GM19452 (cell line): ENCODE measurements around the gene PARP12.
A peak's percentile ranks its signal among the peaks of the same experiment; 100 is the strongest.

ENCODE experiments used
- ATAC-seq: cut with Tn5 transposase; IDR thresholded peaks from one replicate; pipeline ENCODE4 v1.9.1; 2021; ENCODE audit not compliant: unreplicated experiment

Gene PARP12

DNA sequence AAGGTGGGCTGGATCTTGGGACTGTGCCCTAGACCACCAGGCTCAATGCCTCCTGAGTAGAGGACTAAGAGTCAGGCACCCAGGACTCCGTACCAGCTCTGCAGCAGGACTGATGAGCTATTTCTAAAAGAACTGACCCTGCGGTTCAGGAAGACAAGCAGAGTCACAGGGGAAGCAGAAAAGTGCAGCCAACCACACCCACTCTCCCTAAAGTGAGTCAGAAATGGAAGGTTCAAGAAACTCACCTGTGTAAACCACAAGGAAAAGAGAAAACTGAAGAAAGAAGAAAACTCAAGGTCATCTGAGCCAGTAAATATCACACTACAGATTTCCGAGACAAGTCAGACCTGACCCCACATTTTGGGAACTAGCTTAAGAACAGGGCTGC lies 2.5 kb downstream of the PARP12 start:
- no peak for ATAC-seq

DNA sequence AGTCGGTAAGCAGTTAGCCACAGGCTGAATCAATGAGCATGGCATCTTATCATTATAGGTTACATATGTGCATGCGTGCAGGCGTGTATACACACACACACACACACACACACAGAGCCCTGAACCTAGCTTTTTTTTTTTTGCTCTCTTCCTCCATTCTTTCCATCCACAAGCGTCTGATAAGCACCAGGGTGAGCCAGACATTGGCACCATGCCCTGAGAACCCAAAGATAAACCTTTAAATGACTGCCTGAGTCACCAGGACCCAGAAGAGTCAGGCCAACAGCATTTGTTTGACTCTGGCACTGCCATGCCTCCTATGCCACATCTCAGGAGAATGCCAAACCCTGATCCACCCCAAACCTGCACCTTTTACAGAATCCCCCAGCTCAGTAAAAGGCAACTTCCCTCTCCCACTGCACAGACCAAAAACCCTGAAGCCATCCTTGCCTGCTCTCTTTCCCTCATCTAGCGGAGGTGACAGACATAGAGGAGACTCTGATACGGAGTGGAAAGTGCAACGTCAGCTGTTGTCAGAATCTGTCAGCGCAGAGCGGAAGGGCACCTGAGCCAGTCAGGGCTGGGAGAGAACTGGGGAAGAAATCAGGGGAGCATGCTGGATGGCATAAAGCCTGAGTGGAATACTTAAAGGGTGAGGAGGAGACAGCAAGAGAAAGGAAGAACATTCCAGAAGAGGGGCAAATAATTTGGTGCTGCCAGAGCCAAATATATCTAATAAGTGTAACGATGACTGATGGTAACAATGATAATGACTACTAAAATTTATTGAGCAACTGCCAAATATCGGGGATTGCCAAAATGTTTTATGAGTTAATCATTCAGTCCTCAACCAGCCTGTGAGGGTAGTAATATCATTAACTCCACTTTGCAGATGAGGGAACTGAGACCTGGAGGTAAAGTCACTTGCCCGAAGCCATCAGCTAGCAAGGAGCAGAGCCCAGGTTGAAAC lies 3.2 kb downstream of the PARP12 start:
- no peak for ATAC-seq

DNA sequence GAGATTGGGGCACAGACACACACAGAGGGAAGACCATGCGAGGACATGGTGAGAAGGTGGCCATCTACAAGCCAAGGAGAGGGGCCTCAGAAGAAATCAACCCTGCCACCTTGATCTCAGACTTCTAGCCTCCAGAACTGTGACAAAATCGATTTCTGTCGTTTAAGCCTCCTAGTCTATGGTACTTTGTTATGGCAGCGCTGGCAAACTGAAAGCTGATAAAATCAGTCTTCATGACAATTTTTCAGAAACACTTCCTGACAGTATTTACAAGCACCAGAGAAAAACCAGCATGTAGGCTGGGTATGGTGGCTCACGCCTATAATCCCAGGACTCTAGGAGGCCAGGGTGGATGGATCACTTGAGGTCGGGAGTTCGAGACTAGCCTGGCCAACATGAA lies 4.2 kb downstream of the PARP12 start:
- no peak for ATAC-seq

DNA sequence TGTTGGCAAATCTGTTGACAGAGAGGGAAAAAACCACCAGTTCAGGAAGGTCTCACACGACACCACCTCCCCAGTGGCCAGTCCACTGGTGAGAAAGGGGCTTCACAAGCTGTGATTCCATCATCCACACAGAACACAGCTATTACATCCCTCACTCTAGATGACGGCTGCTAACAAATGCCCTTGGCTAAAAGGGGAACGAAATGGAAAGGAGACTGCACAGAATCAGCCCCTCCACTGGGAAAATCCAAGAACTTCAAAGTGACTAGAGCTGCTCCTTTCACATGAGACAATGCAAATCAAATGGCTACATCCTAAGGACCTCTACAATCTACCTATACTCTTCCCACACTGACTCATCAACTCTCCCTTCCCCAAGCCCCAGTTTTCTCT lies 5.6 kb downstream of the PARP12 start:
- ATAC-seq = no peak

DNA sequence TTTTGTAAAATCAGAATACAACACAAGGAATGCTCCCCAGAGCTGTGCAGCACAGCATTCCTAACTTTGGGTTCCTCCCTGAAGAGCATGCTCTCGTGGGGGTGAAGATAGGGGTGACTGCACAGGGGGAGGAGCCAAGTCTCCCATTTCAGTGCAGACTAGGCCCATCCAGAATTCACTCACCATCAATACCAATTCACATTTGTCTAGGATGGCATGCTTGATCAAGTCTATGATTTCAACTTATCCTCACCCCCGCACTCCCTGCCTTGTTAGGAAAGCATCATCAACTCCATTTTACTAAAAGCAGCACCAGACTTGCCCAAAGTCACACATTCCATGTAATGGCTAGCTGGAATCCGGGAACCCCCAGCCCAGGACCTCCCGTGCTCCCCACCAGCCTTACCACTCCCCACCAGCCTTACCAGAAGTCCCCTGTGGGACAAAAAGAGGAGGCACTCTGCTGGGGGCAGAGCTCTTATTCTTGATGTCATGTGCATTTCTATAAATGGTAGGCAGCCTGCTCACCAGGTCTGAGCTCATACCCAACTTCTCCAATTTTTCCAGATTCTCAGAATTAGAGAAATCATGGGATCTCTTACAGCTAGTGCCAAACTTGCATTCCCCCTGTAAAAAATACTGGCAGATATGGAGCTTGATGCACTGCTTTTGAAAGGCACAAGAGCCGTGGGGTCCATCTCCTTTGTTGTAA lies 6.2 kb downstream of the PARP12 start:
- ATAC-seq = no peak

DNA sequence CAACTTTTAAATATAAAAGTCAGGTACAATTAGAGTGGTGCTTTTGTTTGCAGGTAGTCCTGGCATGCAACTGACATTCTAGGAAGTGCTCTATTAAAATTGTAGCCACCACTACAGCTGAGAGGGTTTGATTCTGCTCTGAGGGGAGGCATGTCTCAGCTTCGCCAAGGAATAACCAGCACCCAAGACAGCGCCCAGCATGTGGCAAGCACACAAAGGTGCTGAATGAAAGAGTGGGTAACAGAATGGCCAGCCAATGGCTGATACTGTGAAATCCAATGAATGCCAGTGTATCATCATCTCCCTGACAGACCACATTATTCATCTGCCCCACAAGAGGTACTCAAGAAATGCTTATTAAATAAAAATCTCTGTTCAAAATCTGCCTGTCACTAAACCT lies 6.9 kb downstream of the PARP12 start:
- no peak for ATAC-seq

DNA sequence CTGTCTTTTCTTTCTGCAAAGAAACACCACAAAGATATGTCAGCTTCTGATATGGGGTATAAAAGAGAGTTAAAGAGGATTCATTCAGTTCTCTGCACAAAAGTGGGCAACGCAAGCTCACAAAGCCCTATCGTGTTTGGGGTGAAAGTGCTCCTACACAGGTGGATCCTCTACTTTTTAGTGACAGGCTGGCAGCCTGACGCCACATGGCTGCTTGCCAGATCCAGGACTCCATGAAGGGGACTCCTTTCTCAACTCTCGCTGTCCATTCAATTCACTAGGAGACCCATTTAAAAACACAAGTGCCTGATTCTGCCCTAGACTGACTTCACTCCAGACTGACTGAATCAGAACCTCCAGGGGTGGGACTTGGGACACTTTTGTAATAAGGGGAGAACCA lies 8.0 kb downstream of the PARP12 start:
- no peak for ATAC-seq

DNA sequence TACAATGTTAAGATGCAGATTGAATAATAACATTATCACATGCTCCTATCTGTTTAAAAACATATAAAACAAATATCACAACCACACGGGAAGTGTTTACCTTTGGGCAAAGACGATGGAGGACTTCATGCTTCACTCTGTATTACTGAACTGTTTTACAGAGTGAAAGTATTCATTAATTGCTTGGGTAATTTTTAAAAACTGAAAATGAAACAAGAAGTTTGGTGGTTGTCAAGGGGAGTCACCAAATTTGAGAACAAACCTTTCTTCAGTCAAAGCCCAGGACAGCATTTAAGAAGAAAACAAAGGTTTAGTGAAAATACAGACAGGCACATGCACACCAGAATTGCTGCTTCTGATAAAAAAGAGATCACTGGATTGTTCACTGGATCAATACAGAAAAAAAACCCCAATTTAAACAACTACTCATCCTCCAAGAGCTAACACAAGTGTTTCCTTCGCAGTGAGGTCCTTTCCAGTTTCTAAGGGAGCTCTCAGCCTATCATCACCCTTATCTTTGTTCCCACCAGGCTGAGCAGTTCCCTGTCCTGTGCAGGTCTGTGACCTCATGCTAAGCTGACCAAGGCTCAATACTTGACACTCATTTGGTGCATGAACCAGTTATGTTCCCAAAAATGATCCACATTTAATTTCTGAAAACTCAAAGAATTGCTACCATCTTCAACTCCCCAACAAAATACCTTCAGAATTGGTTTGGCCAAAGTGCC lies 8.8 kb downstream of the PARP12 start:
- peak; percentile 90 for ATAC-seq

DNA sequence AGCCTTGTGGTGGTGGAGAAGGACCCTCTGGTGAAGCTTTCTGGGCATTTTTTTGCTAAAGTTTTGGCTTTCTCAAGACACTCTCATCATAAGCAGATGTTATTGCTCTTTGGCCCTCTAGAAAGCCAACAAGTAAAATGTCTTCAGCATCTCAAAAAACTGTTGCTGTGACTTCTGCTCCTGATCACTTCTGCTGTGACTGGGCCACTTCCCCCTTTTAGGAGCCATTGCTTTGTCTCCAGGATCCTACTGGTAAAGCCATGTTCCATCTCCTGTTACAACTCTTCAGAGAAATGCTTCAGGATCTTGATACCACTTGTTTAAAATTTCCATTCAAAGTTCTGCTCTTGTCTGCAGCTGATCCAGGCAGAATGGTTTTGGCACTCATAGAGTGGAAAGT lies 10.9 kb downstream of the PARP12 start:
- ATAC-seq = no peak

DNA sequence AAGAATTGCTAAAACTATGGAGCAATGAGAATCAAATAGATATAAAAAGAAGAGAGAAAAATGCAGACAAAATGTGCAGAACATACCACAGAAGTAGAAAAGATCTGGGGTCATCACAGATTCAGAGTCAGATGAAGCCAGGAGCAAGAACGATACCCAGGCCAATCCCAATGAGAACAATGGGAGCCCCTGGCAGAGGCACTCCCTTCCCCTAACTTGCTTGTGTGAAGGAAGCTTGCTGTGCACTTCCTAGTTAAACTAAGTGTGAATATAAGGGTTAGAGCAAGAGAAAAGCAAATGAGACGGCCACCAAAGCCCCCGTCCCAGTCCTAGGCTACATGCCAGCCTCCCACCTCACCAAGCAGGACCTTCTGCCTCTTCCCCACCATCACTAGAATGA lies 12.7 kb downstream of the PARP12 start:
- no peak for ATAC-seq

DNA sequence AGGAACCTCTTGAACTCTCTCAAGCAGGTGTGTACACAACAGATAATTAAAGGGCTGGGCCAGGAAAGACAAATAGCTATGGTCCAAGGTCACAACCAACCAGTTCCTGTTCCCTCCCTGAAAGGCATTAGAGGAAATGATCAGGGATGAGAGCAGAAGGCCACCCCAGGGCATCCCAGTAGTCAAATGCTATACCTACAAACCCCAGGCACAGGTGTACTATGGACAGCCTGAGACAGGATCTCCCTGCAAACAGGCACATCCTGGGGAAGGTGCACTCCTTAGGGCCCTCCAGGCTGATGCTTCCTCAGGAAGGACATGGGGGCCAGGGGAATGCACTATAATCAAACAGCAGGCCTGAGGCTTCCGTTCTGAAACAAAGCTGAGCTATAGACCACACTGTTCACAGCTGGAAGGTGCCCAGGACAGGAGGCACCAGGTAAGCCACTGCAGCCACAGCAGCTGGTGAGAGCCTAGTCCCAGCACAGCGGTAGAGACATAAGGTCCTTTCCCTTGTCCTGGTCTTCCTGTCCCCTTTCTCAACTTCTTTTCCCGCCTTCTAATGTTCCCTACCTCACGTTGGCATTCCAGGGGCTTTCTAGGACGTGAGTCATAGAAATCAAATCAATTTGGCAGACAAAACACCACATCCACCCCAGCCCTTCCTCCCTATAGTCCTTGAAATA lies 13.3 kb downstream of the PARP12 start:
- no peak for ATAC-seq

DNA sequence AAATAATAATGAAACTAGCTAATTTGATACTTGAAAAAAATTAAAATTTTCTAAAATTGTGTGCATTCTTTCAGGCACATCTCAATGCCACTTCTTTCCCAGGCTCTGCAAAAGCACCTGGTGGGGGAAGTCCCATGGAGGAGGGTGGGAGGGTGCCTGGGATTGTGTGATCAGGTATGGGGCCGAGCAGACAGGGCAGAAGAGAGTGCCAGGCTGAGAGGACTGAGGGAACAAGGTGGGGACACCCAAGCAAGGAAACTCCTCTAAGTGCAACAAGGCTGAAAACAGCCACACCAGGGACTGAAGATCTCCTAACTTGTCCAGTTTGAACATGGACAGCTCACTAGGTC lies 13.8 kb downstream of the PARP12 start:
- ATAC-seq = no peak

DNA sequence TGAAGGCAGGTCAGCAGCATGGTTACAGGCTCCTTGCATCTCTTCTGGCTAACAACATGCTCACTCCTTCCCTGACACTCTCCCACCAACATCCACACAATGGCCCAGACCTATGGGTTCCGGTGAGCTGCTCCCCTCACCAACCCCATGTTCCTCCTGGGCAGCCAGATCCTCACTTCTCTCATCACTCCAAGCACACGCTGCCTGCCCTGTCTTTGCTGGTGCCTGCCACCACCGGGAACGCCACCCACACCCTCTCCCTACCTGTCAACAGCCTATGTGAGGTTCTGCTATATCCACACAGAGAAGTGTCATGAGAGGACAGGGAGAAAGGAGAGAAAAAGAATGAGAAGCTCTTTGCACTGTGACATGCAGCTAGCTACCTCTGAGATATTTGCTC lies 14.6 kb downstream of the PARP12 start:
- ATAC-seq = no peak

DNA sequence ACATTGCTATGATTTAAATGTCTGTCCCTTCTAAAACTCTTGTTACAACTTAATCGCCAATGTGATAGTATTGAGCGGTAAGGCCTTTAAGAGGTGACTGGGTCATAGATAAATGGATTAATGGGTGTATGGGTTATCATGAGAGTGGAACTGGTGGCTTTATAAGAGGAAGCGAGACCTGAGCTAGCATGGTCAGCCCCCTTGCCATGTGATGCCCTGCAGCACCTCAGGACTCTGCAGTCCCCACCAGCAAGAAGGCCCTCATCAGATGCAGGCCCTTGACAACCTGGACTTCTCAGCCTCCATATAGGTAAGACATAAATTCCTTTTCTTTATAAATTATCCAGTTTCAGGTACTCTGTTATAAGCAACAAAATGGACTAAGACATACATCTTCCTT lies 15.6 kb downstream of the PARP12 start:
- no peak for ATAC-seq

DNA sequence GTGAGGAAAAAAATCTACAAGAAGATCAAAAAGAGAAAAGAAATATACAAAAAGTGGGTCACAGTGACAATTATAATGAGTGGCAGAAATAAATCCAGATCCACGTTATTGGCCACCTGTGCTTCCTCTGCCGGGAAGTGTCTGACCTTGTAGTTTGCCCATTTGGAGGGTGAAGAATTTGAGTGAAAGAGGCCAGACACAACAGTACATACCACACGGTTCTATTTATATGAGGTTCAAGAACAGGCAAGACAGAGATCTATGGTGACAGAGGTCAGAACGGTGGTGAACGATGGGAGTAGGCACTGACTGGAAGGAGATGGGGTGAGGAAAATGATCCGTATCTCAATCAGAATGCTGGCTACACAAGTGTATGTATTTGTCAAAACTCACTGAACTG lies 17.1 kb downstream of the PARP12 start:
- no peak for ATAC-seq

DNA sequence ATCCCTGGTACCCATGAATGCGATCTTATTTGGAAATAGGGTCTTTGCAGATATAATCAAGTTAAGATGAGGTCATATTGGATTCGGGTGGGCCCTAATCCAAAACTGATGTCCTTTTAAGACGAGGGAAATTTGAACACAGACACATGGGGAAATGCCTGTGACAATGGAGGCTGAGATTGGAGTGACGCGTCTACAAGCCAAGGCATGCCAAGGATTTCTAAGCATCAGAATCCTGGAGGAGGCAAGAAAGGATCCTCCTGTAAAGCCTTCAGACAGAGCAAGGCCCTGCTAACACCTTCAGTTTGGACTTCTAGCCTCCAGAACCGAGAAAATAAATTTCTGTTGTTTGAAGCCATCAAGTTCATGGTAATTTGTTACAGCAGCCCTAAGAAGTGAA lies 18.5 kb downstream of the PARP12 start:
- no peak for ATAC-seq

DNA sequence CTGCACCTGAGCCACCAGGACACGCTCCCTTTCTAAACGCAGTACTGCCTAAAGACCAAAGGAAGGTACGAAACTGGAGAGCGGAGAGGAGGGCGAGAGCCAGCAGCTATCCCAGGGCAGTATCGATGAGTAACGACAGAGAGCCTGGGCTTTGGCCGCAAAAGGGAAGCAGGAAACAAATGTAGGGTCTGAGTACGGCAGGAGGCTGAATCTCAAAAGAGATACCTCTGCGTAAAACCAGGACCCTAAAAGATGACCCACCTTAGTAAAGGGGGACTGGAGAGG lies 20.4 kb downstream of the PARP12 start:
- ATAC-seq = no peak

DNA sequence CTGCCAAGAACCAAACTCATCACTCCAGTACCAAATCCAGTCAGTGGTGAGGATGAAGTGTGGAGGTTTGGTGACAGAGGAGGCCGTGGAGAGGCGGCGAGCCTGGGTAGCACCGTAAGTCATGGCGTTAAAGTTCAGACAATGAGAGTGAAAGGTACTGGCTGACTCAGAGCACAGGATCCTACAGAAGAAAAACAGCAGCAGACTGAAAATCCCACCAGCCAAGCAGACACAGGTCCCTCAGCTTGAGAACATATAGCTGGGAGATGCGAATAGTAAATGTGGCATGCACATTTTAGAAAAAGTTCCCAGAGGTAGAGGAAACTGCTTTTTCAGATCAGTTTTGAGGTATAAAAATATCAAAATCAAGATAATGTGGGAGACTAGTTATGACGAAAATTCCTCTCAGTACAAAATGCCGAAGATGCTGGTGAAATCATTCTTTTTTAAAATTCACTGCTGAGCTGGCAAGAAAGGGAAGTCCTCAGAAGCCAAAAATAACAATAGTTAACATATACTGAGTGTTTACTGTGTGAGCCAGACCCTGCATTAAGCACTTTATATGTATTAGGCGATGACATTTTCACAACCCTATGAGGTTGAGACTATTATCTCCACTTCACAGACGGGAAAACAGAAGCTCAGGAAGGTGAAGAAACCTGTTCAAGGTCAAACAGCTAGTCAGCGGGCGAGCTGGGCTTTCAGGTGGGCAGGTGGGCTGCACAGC lies 20.9 kb downstream of the PARP12 start:
- no peak for ATAC-seq

DNA sequence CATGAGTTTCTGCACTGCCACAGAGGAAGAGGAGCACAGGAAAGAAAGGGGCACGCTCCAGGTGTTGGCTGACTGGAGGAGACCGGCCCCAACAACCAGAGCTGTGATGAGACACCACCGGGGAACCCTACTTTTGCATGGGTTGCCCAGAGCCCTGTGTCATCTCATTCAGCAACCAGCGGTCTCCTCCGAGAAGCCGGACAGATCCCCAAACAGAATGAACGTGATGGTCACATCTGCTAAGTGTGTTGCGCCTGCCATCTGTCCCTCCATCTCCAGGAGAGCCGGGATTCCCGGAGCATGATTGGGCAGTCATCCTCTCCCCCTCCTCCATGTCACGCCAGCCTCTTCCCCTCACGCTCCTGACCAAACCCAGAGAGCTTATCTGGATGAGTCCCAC lies 22.9 kb downstream of the PARP12 start:
- no peak for ATAC-seq

DNA sequence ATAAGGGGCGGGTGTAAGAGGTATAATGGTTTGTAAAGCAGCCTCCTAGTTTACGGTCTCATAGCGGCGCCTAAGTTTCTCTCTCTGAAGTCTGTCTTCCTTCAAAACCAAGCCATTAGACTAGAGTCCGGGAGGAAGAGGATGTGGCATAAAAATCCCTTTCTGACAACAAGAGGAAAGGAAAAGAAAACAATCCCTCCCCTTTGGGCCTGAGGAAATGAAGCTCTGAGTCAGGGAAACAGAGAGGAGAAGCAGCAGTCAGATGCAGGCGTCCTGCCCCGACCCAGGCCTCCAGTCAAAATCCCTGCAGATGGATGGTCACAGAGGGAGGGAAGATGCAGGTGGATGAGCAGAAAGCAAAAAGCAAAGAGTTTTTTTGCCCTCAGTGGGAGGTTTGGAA lies 23.7 kb downstream of the PARP12 start:
- no peak for ATAC-seq
